CD4-positive, CD25-positive, alpha-beta regulatory T cell (primary cell): ENCODE results near the gene DAAM1. TPM values are rescaled to one million over a fixed set of nuclear protein-coding genes. Genes with fewer than 3 reads are reported as not detected.

Experiments
- ATAC-seq, 2 donors: fragments of 150-1000 bp; cut with Tn5 transposase; one replicate each; pipeline ENCODE4 v1.10.0; 2021; ENCODE audit warnings: low read depth in 2 of 2, moderate number of reproducible peaks in 2 of 2, moderate library complexity in 1 of 2
- DNase-seq, 3 donors: peaks; one replicate each; pipeline versions ENCODE4 v3.0.0 to v3.0.0-alpha.2; 2012 to 2022; ENCODE audit warnings: mixed read lengths in 1 of 3
- H3K27ac ChIP-seq: one replicate; pipeline ENCODE4 v1.7.0; 2013; ENCODE audit warnings: mild to moderate bottlenecking, low read length; ENCODE audit not compliant: insufficient read depth, poor library complexity, severe bottlenecking
- H3K27me3 ChIP-seq: one replicate; pipeline ENCODE4 v1.7.0; 2013; ENCODE audit warnings: low read length; ENCODE audit not compliant: control insufficient read depth, insufficient read depth
- H3K36me3 ChIP-seq: one replicate; pipeline ENCODE4 v1.7.0; 2013; ENCODE audit warnings: mild to moderate bottlenecking, low read length, moderate library complexity; ENCODE audit not compliant: control insufficient read depth, insufficient read depth
- H3K4me1 ChIP-seq: 2 replicates; pipeline ENCODE4 v1.7.0; 2013; ENCODE audit warnings: mild to moderate bottlenecking, low read length; ENCODE audit not compliant: insufficient read depth, control insufficient read depth, poor library complexity, severe bottlenecking
- H3K4me3 ChIP-seq: one replicate; pipeline ENCODE4 v1.7.0; 2013; ENCODE audit warnings: low read depth, mild to moderate bottlenecking, low read length, moderate library complexity
- H3K9me3 ChIP-seq, 2 experiments: 1 replicate in 1 of 2; 2 replicates in 1 of 2; pipeline ENCODE4 v1.7.0; 2013; ENCODE audit warnings: low read length in 2 of 2, mild to moderate bottlenecking in 1 of 2, moderate library complexity in 1 of 2; ENCODE audit not compliant: control insufficient read depth in 2 of 2
- H3K27ac Mint-ChIP-seq, 3 donors: one replicate each; pipeline ENCODE4 v1.8.0; 2020 to 2022; ENCODE audit warnings: mild to moderate bottlenecking in 3 of 3, mixed read lengths in 3 of 3, moderate library complexity in 2 of 3
- H3K27me3 Mint-ChIP-seq: one replicate; pipeline ENCODE4 v1.8.0; 2022; ENCODE audit warnings: mild to moderate bottlenecking, mixed read lengths
- H3K36me3 Mint-ChIP-seq: one replicate; pipeline ENCODE4 v1.8.0; 2020; ENCODE audit warnings: mixed read lengths
- H3K4me1 Mint-ChIP-seq, 4 donors: one replicate each; pipeline ENCODE4 v1.8.0; 2020 to 2022; ENCODE audit warnings: mixed read lengths in 4 of 4, mild to moderate bottlenecking in 1 of 4
- H3K4me3 Mint-ChIP-seq, 4 donors: one replicate each; pipeline ENCODE4 v1.8.0; 2020 to 2022; ENCODE audit warnings: mild to moderate bottlenecking in 4 of 4, mixed read lengths in 4 of 4, moderate library complexity in 3 of 4
- H3K9me3 Mint-ChIP-seq, 7 donors: one replicate each; pipeline ENCODE4 v1.8.0; 2020 to 2022; ENCODE audit warnings: mixed read lengths in 7 of 7, mild to moderate bottlenecking in 3 of 7, moderate library complexity in 2 of 7
- polyA plus RNA-seq, 4 donors: library from polyadenylated mRNA; unstranded; fragments of 300-500 nt; fragmentation: Illumina TruSeq; gene quantifications; one replicate each; pipeline ENCODE4 v1.2.3, GENCODE V29; 2021
- total RNA-seq: library from RNA; stranded (reverse); gene quantifications from one replicate; pipeline ENCODE4 v1.2.3, GENCODE V29; 2022

DAAM1 gene
- total and polyA plus RNA-seq, 5 donors from 2014 or later, result 6.1 to 36.5 (median 11.2) TPM

DNA sequence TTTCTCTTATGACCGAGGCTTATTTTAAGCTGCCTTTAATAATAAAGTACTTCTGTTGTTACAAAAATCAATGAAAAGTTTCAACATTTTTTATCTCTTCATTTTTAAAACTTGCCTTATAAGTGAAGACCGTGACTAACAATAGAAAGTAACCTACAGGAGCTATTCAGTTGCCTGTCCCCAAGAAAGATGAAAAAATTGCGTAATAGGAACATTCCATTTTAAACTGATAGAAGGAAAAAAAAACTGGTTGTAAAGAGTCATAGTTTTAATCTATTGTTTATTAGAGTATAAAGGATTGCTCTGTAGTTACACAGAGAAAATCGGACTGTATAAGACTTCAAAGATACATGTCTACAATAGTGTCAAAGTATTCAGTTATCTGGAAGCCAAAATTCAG, 83.3 kb downstream of the DAAM1 start:
- ATAC-seq (no peak), DNase-seq (no peak)
- Mint-ChIP-seq H3K4me3 (no peak overlapping the region), H3K27me3 (no peaks in the 10 kb centered on the region), H3K4me1 (peaks cover 17 to 30% (median 23%) of the 10 kb centered on the region in 4 donors), H3K9me3 (peaks cover 0 to 2% (median 0%) of the 10 kb centered on the region in 7 donors), H3K36me3 (peaks cover 22% of the 10 kb centered on the region), H3K27ac (no peak overlapping the region)
- H3K9me3 ChIP-seq, result no peaks in the 10 kb centered on the region
- H3K27ac ChIP-seq, result no peak overlapping the region
- H3K4me3 ChIP-seq, result no peak overlapping the region
- H3K36me3 ChIP-seq, result peaks cover 1% of the 10 kb centered on the region
- no peaks in the 10 kb centered on the region for H3K27me3 ChIP-seq
- peaks cover 22% of the 10 kb centered on the region for H3K4me1 ChIP-seq

DNA sequence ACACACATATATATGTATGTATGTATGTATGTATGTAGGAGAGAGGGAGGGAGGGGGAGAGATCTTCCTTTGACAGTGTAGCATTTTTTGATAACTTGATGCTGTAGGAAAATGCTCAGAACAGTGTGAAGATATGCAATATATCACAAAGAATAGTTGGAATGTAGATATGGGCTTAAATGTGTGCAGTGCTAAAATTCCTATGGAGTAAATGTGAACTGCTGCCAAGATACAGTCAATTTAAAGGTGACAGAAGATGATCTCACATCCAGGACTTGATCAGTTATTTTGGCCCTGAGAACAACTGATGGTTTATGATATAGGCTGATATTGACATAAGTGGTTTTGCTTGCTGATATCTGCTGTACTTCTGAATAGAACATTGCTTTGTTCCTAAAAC, 84.2 kb downstream of the DAAM1 start:
- DNase-seq (no peak), ATAC-seq (no peak)
- H3K9me3 Mint-ChIP-seq, result peaks cover 0 to 2% (median 0%) of the 10 kb centered on the region in 7 donors
- Histone ChIP-seq H3K9me3 (no peaks in the 10 kb centered on the region), H3K27me3 (no peaks in the 10 kb centered on the region), H3K27ac (no peak overlapping the region), H3K4me3 (no peak overlapping the region), H3K4me1 (peaks cover 22% of the 10 kb centered on the region), H3K36me3 (no peaks in the 10 kb centered on the region)
- no peak overlapping the region for H3K27ac Mint-ChIP-seq
- H3K27me3 Mint-ChIP-seq, result no peaks in the 10 kb centered on the region
- H3K4me1 Mint-ChIP-seq, result peaks cover 17 to 32% (median 23%) of the 10 kb centered on the region in 4 donors
- peaks cover 19% of the 10 kb centered on the region for H3K36me3 Mint-ChIP-seq
- no peak overlapping the region for H3K4me3 Mint-ChIP-seq

DNA sequence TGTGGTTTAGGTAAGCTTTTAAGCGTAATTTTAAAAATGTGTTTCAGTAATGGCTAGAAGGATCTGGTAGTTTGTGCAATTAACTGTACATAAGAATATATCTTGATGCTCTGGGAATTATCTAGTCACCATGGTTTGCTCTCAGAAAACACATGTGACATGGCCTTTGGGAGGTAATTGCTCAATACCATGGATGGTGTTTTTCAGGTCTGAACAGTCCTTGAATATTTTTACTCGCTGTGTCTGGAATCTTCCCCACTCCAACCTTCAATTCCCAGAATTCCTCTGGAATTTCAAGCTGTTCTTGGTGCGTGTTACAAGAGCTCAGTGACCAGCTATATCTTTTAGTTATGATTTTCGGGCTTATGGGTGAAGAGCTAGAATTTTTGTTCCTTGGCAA, 85.3 kb downstream of the DAAM1 start:
- peaks cover 17 to 37% (median 25%) of the 10 kb centered on the region in 4 donors for H3K4me1 Mint-ChIP-seq
- Histone ChIP-seq H3K9me3 (no peaks in the 10 kb centered on the region), H3K27ac (no peak overlapping the region), H3K36me3 (peaks cover 3% of the 10 kb centered on the region), H3K4me1 (peaks cover 22% of the 10 kb centered on the region), H3K27me3 (no peaks in the 10 kb centered on the region), H3K4me3 (no peak overlapping the region)
- no peaks in the 10 kb centered on the region for H3K27me3 Mint-ChIP-seq
- no peak overlapping the region for H3K27ac Mint-ChIP-seq
- H3K9me3 Mint-ChIP-seq, result peaks cover 0 to 2% (median 0%) of the 10 kb centered on the region in 7 donors
- no peak for DNase-seq
- no peak for ATAC-seq
- H3K4me3 Mint-ChIP-seq, result no peak overlapping the region
- peaks cover 11% of the 10 kb centered on the region for H3K36me3 Mint-ChIP-seq

DNA sequence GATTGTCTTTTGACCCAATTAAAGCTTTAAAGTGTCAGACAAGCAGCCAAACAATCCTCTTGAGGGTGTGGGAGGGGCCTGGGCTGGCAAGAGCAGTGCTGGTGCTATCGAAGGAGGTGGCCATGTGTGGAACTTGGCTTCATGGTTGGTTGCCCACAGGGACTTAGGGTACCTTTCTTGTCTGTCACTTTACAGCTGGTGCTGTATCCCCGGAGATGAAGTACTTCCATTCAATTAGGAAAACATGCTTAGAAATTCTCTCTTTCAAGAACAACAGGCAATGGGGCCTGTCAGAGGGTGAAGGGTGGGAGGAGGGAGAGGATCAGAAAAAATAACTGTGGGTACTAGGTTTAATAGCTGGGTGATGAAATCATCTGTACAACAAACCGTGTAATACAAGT, 86.5 kb downstream of the DAAM1 start:
- Histone ChIP-seq H3K4me1 (peaks cover 22% of the 10 kb centered on the region), H3K9me3 (no peaks in the 10 kb centered on the region), H3K4me3 (peak overlapping the region; percentile 21), H3K36me3 (peaks cover 3% of the 10 kb centered on the region), H3K27me3 (no peaks in the 10 kb centered on the region), H3K27ac (peak overlapping the region; percentile 58)
- Mint-ChIP-seq H3K36me3 (peaks cover 8% of the 10 kb centered on the region), H3K4me3 (peak overlapping the region in 1 of 4 donors; percentile 32), H3K9me3 (peaks cover 0 to 3% (median 0%) of the 10 kb centered on the region in 7 donors), H3K4me1 (peaks cover 12 to 37% (median 25%) of the 10 kb centered on the region in 4 donors), H3K27ac (peak overlapping the region; percentile 27 to 59 (median 57)), H3K27me3 (no peaks in the 10 kb centered on the region)
- peak in 1 of 2 donors; percentile 10 for ATAC-seq
- DNase-seq, result peak in 1 of 3 donors; percentile 57

DNA sequence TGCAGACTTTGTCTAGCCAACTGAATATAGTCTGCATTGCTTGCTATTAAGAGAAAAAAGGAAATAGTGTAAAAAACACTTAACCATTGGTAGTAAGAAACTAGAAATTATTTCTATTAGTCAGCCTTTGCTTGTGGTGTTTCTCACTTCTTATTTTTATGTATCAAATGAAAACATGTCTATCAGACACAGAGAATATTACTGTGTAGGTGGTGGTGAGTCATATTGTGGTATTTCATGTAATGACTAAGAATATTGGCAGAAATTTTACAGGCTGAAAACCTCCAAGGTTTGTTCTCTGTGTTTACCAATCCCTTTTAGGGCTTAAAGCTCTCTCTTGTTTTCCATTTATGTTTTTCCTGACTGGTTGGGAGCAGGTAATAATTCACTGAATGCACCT, 87.2 kb downstream of the DAAM1 start:
- H3K9me3 Mint-ChIP-seq, result peaks cover 0 to 4% (median 0%) of the 10 kb centered on the region in 7 donors

DNA sequence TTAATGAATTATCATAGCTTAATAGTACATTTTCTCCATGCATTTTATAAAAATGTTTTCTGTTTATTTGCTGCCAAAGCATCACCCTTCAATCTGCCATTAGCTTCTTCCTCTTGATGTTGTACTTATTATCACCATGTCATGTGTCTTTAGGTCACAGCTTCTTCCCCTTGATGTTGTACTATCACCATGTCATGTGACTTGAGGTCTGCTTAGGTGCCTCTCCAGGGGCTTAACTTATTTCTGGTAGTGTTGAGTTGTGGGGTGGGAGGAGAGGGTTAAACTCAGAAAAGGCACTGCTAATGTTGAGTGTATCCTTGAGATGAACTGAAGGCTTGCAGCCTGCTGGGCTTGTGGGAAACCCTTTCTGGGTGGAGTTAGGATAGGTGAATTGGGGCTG, 87.8 kb downstream of the DAAM1 start:
- ATAC-seq (no peak), DNase-seq (peak in 1 of 3 donors; percentile 20)
- H3K27me3 Mint-ChIP-seq, result no peaks in the 10 kb centered on the region
- Histone ChIP-seq H3K36me3 (peaks cover 3% of the 10 kb centered on the region), H3K9me3 (no peaks in the 10 kb centered on the region), H3K27ac (no peak overlapping the region), H3K4me3 (no peak overlapping the region), H3K27me3 (no peaks in the 10 kb centered on the region), H3K4me1 (peaks cover 22% of the 10 kb centered on the region)
- peaks cover 0 to 4% (median 0%) of the 10 kb centered on the region in 7 donors for H3K9me3 Mint-ChIP-seq
- peaks cover 12 to 37% (median 25%) of the 10 kb centered on the region in 4 donors for H3K4me1 Mint-ChIP-seq
- H3K36me3 Mint-ChIP-seq, result peaks cover 10% of the 10 kb centered on the region
- peak overlapping the region in 2 of 3 donors; percentile 33 to 53 for H3K27ac Mint-ChIP-seq
- H3K4me3 Mint-ChIP-seq, result peak overlapping the region in 3 of 4 donors; percentile 9 to 29 (median 19)

More for the DNA sequence above, 87.2 kb downstream of the DAAM1 start:
- Mint-ChIP-seq H3K4me1 (peaks cover 12 to 37% (median 25%) of the 10 kb centered on the region in 4 donors), H3K4me3 (peak overlapping the region in 3 of 4 donors; percentile 9 to 29 (median 26)), H3K27me3 (no peaks in the 10 kb centered on the region), H3K36me3 (peaks cover 10% of the 10 kb centered on the region), H3K27ac (peak overlapping the region; percentile 6 to 57 (median 27))
- Histone ChIP-seq H3K27ac (peak overlapping the region; percentile 58), H3K4me3 (peak overlapping the region; percentile 28), H3K27me3 (no peaks in the 10 kb centered on the region), H3K4me1 (peaks cover 22% of the 10 kb centered on the region), H3K36me3 (peaks cover 3% of the 10 kb centered on the region), H3K9me3 (no peaks in the 10 kb centered on the region)
- ATAC-seq (peak; percentile 89 to 93), DNase-seq (peak in 2 of 3 donors; percentile 12 to 72)

DNA sequence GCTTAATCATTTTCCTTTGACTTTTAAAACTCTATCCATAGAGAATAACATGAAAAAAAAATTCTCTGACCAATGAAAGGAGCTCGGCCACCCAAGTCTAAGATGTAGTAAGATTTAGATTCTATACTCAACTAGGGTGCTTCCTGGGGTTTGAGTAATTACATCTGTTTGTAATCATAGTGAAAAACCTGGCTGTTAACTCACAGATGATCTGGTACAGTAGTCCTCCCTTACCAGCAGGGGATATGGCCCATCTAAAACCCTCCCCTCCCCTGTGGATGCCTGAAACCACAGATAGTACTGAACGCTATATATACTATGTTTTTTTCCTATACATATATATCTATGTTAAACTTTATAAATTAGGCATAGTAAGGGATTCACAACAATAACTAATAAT, 89.2 kb downstream of the DAAM1 start:
- Histone ChIP-seq H3K36me3 (peaks cover 3% of the 10 kb centered on the region), H3K4me1 (peaks cover 22% of the 10 kb centered on the region), H3K9me3 (no peaks in the 10 kb centered on the region), H3K4me3 (no peak overlapping the region), H3K27ac (no peak overlapping the region), H3K27me3 (no peaks in the 10 kb centered on the region)
- Mint-ChIP-seq H3K4me1 (peaks cover 12 to 37% (median 25%) of the 10 kb centered on the region in 4 donors), H3K9me3 (peaks cover 0 to 4% (median 0%) of the 10 kb centered on the region in 7 donors), H3K27me3 (no peaks in the 10 kb centered on the region), H3K4me3 (no peak overlapping the region), H3K36me3 (peaks cover 14% of the 10 kb centered on the region), H3K27ac (no peak overlapping the region)
- ATAC-seq, result no peak
- DNase-seq, result no peak

DNA sequence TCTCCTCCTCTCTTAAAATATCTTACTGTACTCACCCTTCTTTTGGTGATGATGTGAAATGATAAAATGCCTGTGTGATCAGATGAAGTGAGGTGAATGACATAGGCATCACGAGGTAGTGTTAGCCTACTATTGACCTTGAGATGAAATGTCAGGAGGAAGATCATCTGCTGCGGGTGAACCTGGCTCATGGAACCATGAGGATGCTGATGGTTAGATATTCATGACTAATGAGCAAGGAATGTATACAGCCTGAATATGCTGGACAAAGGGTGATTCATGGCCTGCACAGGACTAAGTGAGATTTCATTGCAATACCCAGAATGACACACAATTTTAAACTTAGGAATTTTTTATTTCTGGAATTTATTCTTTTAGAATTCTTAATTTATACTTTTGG, 89.6 kb downstream of the DAAM1 start:
- H3K4me1 ChIP-seq, result peaks cover 22% of the 10 kb centered on the region
- Mint-ChIP-seq H3K27me3 (no peaks in the 10 kb centered on the region), H3K27ac (no peak overlapping the region), H3K4me3 (no peak overlapping the region), H3K9me3 (peaks cover 0 to 4% (median 0%) of the 10 kb centered on the region in 7 donors), H3K4me1 (peaks cover 12 to 37% (median 25%) of the 10 kb centered on the region in 4 donors), H3K36me3 (peaks cover 14% of the 10 kb centered on the region)
- no peak overlapping the region for H3K27ac ChIP-seq
- H3K27me3 ChIP-seq, result no peaks in the 10 kb centered on the region
- ATAC-seq (no peak), DNase-seq (no peak)
- H3K4me3 ChIP-seq, result no peak overlapping the region
- H3K36me3 ChIP-seq, result peaks cover 3% of the 10 kb centered on the region
- H3K9me3 ChIP-seq, result no peaks in the 10 kb centered on the region
